ENCODE results near the gene TPST2.

GRCh38 chr22:26576026-26576680, 13.8 kb downstream of the TPST2 start:
- no peak for TF ChIP-seq CTCF (conservative IDR thresholded peaks at IDR 0.05)
- TF ChIP-seq ZFX (IDR thresholded peaks at IDR 0.05), result no peak

Data from C4-2B (cell line).